Mammary epithelial cell (primary cell): ENCODE data around the gene MAGI1.

Experiments used
- EZH2 ChIP-seq: IDR thresholded peaks from 2 replicates; pipeline ENCODE4 v1.6.1; 2012; ENCODE audit warnings: low read length, inconsistent platforms, borderline replicate concordance
- TF ChIP-seq, protein P1 (sequence below), 2 donors: IDR thresholded peaks in 1 of 2; conservative IDR thresholded peaks in 1 of 2; 2 replicates each; pipeline ENCODE4 v1.5.1; 2011 to 2012; ENCODE audit warnings: inconsistent platforms in 2 of 2, low read length in 2 of 2, mild to moderate bottlenecking in 2 of 2, control low read depth in 1 of 2, low read depth in 1 of 2; ENCODE audit not compliant: insufficient read depth in 1 of 2; ENCODE audit errors: extremely low read depth in 1 of 2

DNA sequence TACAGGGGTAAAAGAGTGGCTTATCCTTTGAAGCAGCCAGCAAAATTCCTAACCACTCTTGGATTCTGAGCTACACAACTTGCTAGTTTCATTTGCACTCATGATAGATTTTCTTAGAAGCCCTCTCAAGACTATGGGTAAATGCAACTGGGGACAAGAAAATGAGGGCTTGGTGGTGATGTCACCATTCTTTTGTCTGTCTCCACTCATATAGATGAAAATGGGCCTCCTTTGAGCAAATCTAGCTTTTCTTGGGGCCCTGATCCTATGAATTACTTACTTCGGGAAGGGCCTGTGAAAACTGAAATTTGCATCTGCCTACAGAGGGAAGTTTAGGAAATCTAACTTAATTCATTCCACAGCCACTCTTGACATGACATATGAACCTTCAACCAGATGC is 486.3 kb downstream of the MAGI1 start:
- TF ChIP-seq, protein P1, sequence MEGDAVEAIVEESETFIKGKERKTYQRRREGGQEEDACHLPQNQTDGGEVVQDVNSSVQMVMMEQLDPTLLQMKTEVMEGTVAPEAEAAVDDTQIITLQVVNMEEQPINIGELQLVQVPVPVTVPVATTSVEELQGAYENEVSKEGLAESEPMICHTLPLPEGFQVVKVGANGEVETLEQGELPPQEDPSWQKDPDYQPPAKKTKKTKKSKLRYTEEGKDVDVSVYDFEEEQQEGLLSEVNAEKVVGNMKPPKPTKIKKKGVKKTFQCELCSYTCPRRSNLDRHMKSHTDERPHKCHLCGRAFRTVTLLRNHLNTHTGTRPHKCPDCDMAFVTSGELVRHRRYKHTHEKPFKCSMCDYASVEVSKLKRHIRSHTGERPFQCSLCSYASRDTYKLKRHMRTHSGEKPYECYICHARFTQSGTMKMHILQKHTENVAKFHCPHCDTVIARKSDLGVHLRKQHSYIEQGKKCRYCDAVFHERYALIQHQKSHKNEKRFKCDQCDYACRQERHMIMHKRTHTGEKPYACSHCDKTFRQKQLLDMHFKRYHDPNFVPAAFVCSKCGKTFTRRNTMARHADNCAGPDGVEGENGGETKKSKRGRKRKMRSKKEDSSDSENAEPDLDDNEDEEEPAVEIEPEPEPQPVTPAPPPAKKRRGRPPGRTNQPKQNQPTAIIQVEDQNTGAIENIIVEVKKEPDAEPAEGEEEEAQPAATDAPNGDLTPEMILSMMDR (conservative IDR thresholded peaks at IDR 0.05 in 1 of 2, IDR thresholded peaks at IDR 0.05 in 1 of 2; ENCODE audit: extremely low read depth in 1 of 2, insufficient read depth in 1 of 2, low read depth in 1 of 2, low read length in 2 of 2) = no peak
- no peak for TF ChIP-seq EZH2
